Raji (cell line): ENCODE data around the gene ALDOB.

Experiments
- POLR2A ChIP-seq: IDR thresholded peaks from 2 replicates; pipeline ENCODE4 v1.6.1; 2011; ENCODE audit warnings: low read depth, low read length, control low read depth; ENCODE audit not compliant: insufficient read depth

ALDOB gene

GRCh38 chr9:101442318-101442717 is 6.7 kb upstream of the ALDOB start:
- TF ChIP-seq POLR2A = no peak

- no peak for TF ChIP-seq POLR2A
Measured at GRCh38 chr9:101440714-101441230, 5.2 kb upstream of the ALDOB start.

- no peak for TF ChIP-seq POLR2A
Measured at GRCh38 chr9:101438523-101438922, 2.9 kb upstream of the ALDOB start.

- TF ChIP-seq POLR2A = no peak
Measured at GRCh38 chr9:101437806-101438232, 2.2 kb upstream of the ALDOB start.

GRCh38 chr9:101434998-101435397 is 576 bp downstream of the ALDOB start:
- no peak for TF ChIP-seq POLR2A

GRCh38 chr9:101433229-101433628 is 2.3 kb downstream of the ALDOB start:
- no peak for TF ChIP-seq POLR2A

- no peak for TF ChIP-seq POLR2A
Measured at GRCh38 chr9:101432740-101433139, 2.8 kb downstream of the ALDOB start.

- TF ChIP-seq POLR2A = no peak
Measured at GRCh38 chr9:101432171-101432570, 3.4 kb downstream of the ALDOB start.

- TF ChIP-seq POLR2A = no peak
Measured at GRCh38 chr9:101429736-101430135, 5.8 kb downstream of the ALDOB start.

- no peak for TF ChIP-seq POLR2A
Measured at GRCh38 chr9:101428909-101429308, 6.7 kb downstream of the ALDOB start.

- TF ChIP-seq POLR2A = no peak
Measured at GRCh38 chr9:101427957-101428655, 7.5 kb downstream of the ALDOB start.

- TF ChIP-seq POLR2A = no peak
Measured at GRCh38 chr9:101427358-101427757, 8.2 kb downstream of the ALDOB start.

- TF ChIP-seq POLR2A = no peak
Measured at GRCh38 chr9:101421653-101422065, 13.9 kb downstream of the ALDOB start.

- no peak for TF ChIP-seq POLR2A
Measured at GRCh38 chr9:101419863-101420262, 15.7 kb downstream of the ALDOB start.

GRCh38 chr9:101418518-101419430 is 16.8 kb downstream of the ALDOB start:
- TF ChIP-seq POLR2A = no peak

GRCh38 chr9:101417977-101418376 is 17.6 kb downstream of the ALDOB start:
- TF ChIP-seq POLR2A = no peak

- TF ChIP-seq POLR2A = no peak
Measured at GRCh38 chr9:101417389-101417788, 18.2 kb downstream of the ALDOB start.

- TF ChIP-seq POLR2A = no peak
Measured at GRCh38 chr9:101415578-101415977, 20.0 kb downstream of the ALDOB start.
